H9 (cell line): ENCODE results near the gene SCIN. TPM values are rescaled to one million over a fixed set of nuclear protein-coding genes. Genes with fewer than 3 reads are reported as not detected.

Experiments used
- DNase-seq: peaks from one replicate; pipeline ENCODE4 v3.0.0-alpha.2; 2017
- H2AFZ ChIP-seq: one replicate; pipeline ENCODE4 v1.6.1; 2013; ENCODE audit warnings: mild to moderate bottlenecking, low read length, control low read depth, moderate library complexity
- H2AK5ac ChIP-seq: 2 replicates; pipeline ENCODE4 v1.6.1; 2013; ENCODE audit warnings: low read length, control low read depth, mixed read lengths; ENCODE audit not compliant: insufficient read length
- H2BK120ac ChIP-seq: one replicate; pipeline ENCODE4 v1.6.1; 2013; ENCODE audit warnings: low read depth, mild to moderate bottlenecking, low read length, control low read depth, inconsistent platforms; ENCODE audit not compliant: poor library complexity, severe bottlenecking
- H2BK12ac ChIP-seq: 2 replicates; pipeline ENCODE4 v1.6.1; 2013; ENCODE audit warnings: low read length, control low read depth, mixed read lengths, low read depth; ENCODE audit not compliant: insufficient read length
- H2BK15ac ChIP-seq: 2 replicates; pipeline ENCODE4 v1.6.1; 2013; ENCODE audit warnings: low read depth, low read length, control low read depth
- H2BK20ac ChIP-seq: one replicate; pipeline ENCODE4 v1.6.1; 2013; ENCODE audit warnings: low read depth, mild to moderate bottlenecking, low read length, control low read depth, inconsistent platforms; ENCODE audit not compliant: poor library complexity, severe bottlenecking
- H2BK5ac ChIP-seq: 2 replicates; pipeline ENCODE4 v1.6.1; 2013; ENCODE audit warnings: low read length, control low read depth, mixed read lengths; ENCODE audit not compliant: insufficient read length
- H3K14ac ChIP-seq: 2 replicates; pipeline ENCODE4 v1.6.1; 2013; ENCODE audit warnings: low read length, control low read depth; ENCODE audit not compliant: insufficient read depth
- H3K18ac ChIP-seq: 2 replicates; pipeline ENCODE4 v1.6.1; 2013; ENCODE audit warnings: low read depth, mild to moderate bottlenecking, mixed read lengths, low read length, control low read depth; ENCODE audit not compliant: insufficient read length
- H3K23ac ChIP-seq: 2 replicates; pipeline ENCODE4 v1.6.1; 2013; ENCODE audit warnings: low read length, control low read depth, mixed read lengths, low read depth; ENCODE audit not compliant: insufficient read length
- H3K23me2 ChIP-seq: 2 replicates; pipeline ENCODE4 v1.6.1; 2013; ENCODE audit warnings: low read depth, mild to moderate bottlenecking, mixed read lengths, low read length, control low read depth; ENCODE audit not compliant: insufficient read length, poor library complexity, severe bottlenecking
- H3K27ac ChIP-seq: 2 replicates; pipeline ENCODE4 v1.5.1; 2013; ENCODE audit warnings: low read length, control low read depth, mixed read lengths, low read depth; ENCODE audit not compliant: insufficient read length
- H3K27me3 ChIP-seq: 2 replicates; pipeline ENCODE4 v1.6.1; 2013; ENCODE audit warnings: low read length, control low read depth, inconsistent platforms; ENCODE audit not compliant: insufficient read depth
- H3K4ac ChIP-seq: 2 replicates; pipeline ENCODE4 v1.6.1; 2013; ENCODE audit warnings: low read depth, mild to moderate bottlenecking, control low read depth, inconsistent platforms, low read length, moderate library complexity
- H3K4me1 ChIP-seq: 2 replicates; pipeline ENCODE4 v1.6.1; 2013; ENCODE audit warnings: low read length, control low read depth, inconsistent platforms; ENCODE audit not compliant: insufficient read depth
- H3K4me2 ChIP-seq: 2 replicates; pipeline ENCODE4 v1.6.1; 2013; ENCODE audit warnings: low read length, control low read depth, mixed read lengths; ENCODE audit not compliant: insufficient read length, insufficient read depth
- H3K56ac ChIP-seq: 2 replicates; pipeline ENCODE4 v1.6.1; 2013; ENCODE audit warnings: low read depth, mild to moderate bottlenecking, mixed read lengths, low read length, control low read depth; ENCODE audit not compliant: insufficient read length
- H3K79me1 ChIP-seq: 2 replicates; pipeline ENCODE4 v1.6.1; 2013; ENCODE audit warnings: low read depth, mild to moderate bottlenecking, moderate library complexity, low read length, control low read depth, inconsistent platforms; ENCODE audit not compliant: insufficient read depth, poor library complexity, severe bottlenecking
- H3K79me2 ChIP-seq: 2 replicates; pipeline ENCODE4 v1.6.1; 2013; ENCODE audit warnings: low read length, control low read depth, inconsistent platforms; ENCODE audit not compliant: insufficient read depth
- H3K9ac ChIP-seq: 2 replicates; pipeline ENCODE4 v1.6.1; 2013; ENCODE audit warnings: low read length, control low read depth, mixed read lengths; ENCODE audit not compliant: insufficient read length; ENCODE audit errors: extremely low read depth
- H3K9me3 ChIP-seq: one replicate; pipeline ENCODE4 v1.6.1; 2013; ENCODE audit warnings: low read depth, low read length, inconsistent platforms; ENCODE audit not compliant: control insufficient read depth
- H3T11ph ChIP-seq: one replicate; pipeline ENCODE4 v1.6.1; 2013; ENCODE audit warnings: mild to moderate bottlenecking, low read length, control low read depth, inconsistent platforms
- H4K20me1 ChIP-seq: one replicate; pipeline ENCODE4 v1.6.1; 2013; ENCODE audit not compliant: control insufficient read depth, insufficient read length, insufficient read depth
- H4K5ac ChIP-seq: 2 replicates; pipeline ENCODE4 v1.6.1; 2013; ENCODE audit warnings: low read depth, mild to moderate bottlenecking, mixed read lengths, low read length, control low read depth; ENCODE audit not compliant: insufficient read length
- H4K8ac ChIP-seq: replicated peaks from 2 replicates; pipeline ENCODE4 v1.6.1; 2013; ENCODE audit warnings: low read length, control low read depth, mixed read lengths, low read depth; ENCODE audit not compliant: insufficient read length
- H4K91ac ChIP-seq: 2 replicates; pipeline ENCODE4 v1.6.1; 2013; ENCODE audit warnings: low read depth, mild to moderate bottlenecking, moderate library complexity, mixed read lengths, low read length, control low read depth; ENCODE audit not compliant: insufficient read length
- H3K27ac Mint-ChIP-seq, 3 experiments: 2 replicates in 2 of 3; 3 replicates in 1 of 3; pipeline ENCODE4 v1.8.0; 2020 to 2021; ENCODE audit warnings: mixed read lengths in 3 of 3, mild to moderate bottlenecking in 1 of 3, moderate library complexity in 1 of 3
- H3K27me3 Mint-ChIP-seq: 2 replicates; pipeline ENCODE4 v1.8.0; 2021; ENCODE audit warnings: low read depth, mild to moderate bottlenecking, moderate library complexity, mixed read lengths
- H3K36me3 Mint-ChIP-seq, 3 experiments: 2 replicates in 2 of 3; 3 replicates in 1 of 3; pipeline ENCODE4 v1.8.0; 2020 to 2021; ENCODE audit warnings: low read depth in 3 of 3, mixed read lengths in 3 of 3; ENCODE audit not compliant: insufficient read depth in 1 of 3
- H3K4me1 Mint-ChIP-seq, 2 experiments: 2 replicates each; pipeline ENCODE4 v1.8.0; 2020; ENCODE audit warnings: mixed read lengths in 2 of 2
- H3K4me3 Mint-ChIP-seq, 2 experiments: 2 replicates in 1 of 2; 3 replicates in 1 of 2; pipeline ENCODE4 v1.8.0; 2020 to 2021; ENCODE audit warnings: mild to moderate bottlenecking in 2 of 2, mixed read lengths in 2 of 2, moderate library complexity in 1 of 2
- H3K9me3 Mint-ChIP-seq, 2 experiments: 2 replicates in 1 of 2; 3 replicates in 1 of 2; pipeline ENCODE4 v1.8.0; 2020; ENCODE audit warnings: mild to moderate bottlenecking in 2 of 2, mixed read lengths in 2 of 2, moderate library complexity in 1 of 2
- WGBS: extraction: QIAGEN DNeasy Blood & Tissue Kit; methylation state at CpG from one replicate; pipeline ENCODE4 v1.1.7; 2013; ENCODE audit warnings: missing lambda C conversion rate, low lambda C conversion rate, mixed read lengths; ENCODE audit not compliant: insufficient read length; ENCODE audit errors: extremely low coverage; 5-methylcytosine and 5-hydroxymethylcytosine counted together
- total RNA-seq: library from RNA; stranded (reverse); gene quantifications from 2 replicates; pipeline ENCODE4 v1.2.1, GENCODE V29; 2021
- TF ChIP-seq, protein P1 (sequence below): fragments of 200-600 bp; sonication (generic); conservative IDR thresholded peaks from 3 replicates; pipeline ENCODE4 v1.8.0; 2021; ENCODE audit warnings: antibody characterized with exemption, mild to moderate bottlenecking

Gene SCIN
- total RNA-seq, 1 experiment from 2014 or later, result 0.44 TPM

DNA sequence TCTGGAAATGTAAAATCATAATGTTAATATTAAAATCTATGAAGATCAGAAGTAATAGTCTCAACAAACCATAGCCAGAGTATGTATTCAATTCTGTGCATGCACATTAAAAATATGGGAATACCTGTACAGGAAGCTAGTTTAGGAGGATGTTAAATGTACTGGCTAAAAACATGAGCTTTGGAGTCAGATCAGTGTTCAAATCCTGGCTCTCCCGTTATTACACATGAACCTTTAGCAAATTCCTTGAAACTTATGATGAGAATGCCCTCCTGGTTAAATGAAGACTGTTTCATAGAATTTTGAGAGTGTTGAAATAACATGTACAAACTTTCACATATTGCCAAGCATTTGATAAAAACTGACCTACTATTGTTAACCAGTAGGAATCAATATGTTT is 121.5 kb downstream of the SCIN start:
- peaks cover 15% of the 10 kb centered on the region; the same call in 1 of the 2 replicates for H3K79me2 ChIP-seq

More for the DNA sequence above, 121.5 kb downstream of the SCIN start:
- Histone ChIP-seq H2BK120ac (no peak overlapping the region), H2AK5ac (no peak overlapping the region), H3K23me2 (peaks cover 4% of the 10 kb centered on the region), H3K18ac (no peak overlapping the region), H2BK5ac (no peak overlapping the region), H2BK20ac (no peak overlapping the region), H3T11ph (no peak overlapping the region), H2BK15ac (no peak overlapping the region), H2BK12ac (no peak overlapping the region), H3K79me1 (no peaks in the 10 kb centered on the region), H4K91ac (no peak overlapping the region), H3K14ac (no peak overlapping the region), H3K4me1 (no peaks in the 10 kb centered on the region; the same call in 1 of the 2 replicates), H3K9me3 (no peaks in the 10 kb centered on the region), H4K20me1 (no peaks in the 10 kb centered on the region), H3K23ac (no peak overlapping the region), H4K5ac (no peak overlapping the region), H3K4ac (no peak overlapping the region), H3K56ac (no peak overlapping the region), H2AFZ (no peak overlapping the region), H3K4me2 (no peak overlapping the region), H4K8ac (no peak overlapping the region), H3K9ac (no peak overlapping the region), H3K27ac (no peak overlapping the region), H3K27me3 (no peaks in the 10 kb centered on the region)
- no CpG with 5 or more reads among the region's 1 CpG for WGBS
- H3K4me3 Mint-ChIP-seq, result no peak overlapping the region
- H3K9me3 Mint-ChIP-seq, result no peaks in the 10 kb centered on the region
- no peaks in the 10 kb centered on the region for H3K27me3 Mint-ChIP-seq
- 0 out of 7 replicates have a peak overlapping the region, but pooled peaks of 1 of the 3 experiments have one; percentile 47 for H3K27ac Mint-ChIP-seq
- no peak for DNase-seq
- peaks cover 0 to 9% (median 4%) of the 10 kb centered on the region in 3 experiments; a peak in 5 of 7 replicates for H3K36me3 Mint-ChIP-seq
- TF ChIP-seq, protein P1, sequence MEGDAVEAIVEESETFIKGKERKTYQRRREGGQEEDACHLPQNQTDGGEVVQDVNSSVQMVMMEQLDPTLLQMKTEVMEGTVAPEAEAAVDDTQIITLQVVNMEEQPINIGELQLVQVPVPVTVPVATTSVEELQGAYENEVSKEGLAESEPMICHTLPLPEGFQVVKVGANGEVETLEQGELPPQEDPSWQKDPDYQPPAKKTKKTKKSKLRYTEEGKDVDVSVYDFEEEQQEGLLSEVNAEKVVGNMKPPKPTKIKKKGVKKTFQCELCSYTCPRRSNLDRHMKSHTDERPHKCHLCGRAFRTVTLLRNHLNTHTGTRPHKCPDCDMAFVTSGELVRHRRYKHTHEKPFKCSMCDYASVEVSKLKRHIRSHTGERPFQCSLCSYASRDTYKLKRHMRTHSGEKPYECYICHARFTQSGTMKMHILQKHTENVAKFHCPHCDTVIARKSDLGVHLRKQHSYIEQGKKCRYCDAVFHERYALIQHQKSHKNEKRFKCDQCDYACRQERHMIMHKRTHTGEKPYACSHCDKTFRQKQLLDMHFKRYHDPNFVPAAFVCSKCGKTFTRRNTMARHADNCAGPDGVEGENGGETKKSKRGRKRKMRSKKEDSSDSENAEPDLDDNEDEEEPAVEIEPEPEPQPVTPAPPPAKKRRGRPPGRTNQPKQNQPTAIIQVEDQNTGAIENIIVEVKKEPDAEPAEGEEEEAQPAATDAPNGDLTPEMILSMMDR, result no peak
- peaks cover 29 to 38% of the 10 kb centered on the region in 2 experiments for H3K4me1 Mint-ChIP-seq
